Activated CD4-positive, CD25-positive, alpha-beta regulatory T cell (primary cell): ENCODE results near the gene PPFIBP1.
"Not testable (repeated sequence)": the region's sequence is repeated elsewhere in the genome, so short reads cannot be mapped to it uniquely, and the experiment has no call there.

ENCODE experiments used
- DNase-seq, 4 experiments: peaks; one replicate each; lab custom pipeline; 2025; lab: John Stamatoyannopoulos, UW

PPFIBP1 gene

GRCh38 chr12:27542628-27543027 is 18.6 kb downstream of the PPFIBP1 start:
- DNase-seq: no peak

- DNase-seq: not testable (repeated sequence)
Measured at GRCh38 chr12:27544858-27545257, 20.9 kb downstream of the PPFIBP1 start.

- no peak for DNase-seq
Measured at GRCh38 chr12:27545665-27546064, 21.7 kb downstream of the PPFIBP1 start.

GRCh38 chr12:27547592-27547991 is 23.6 kb downstream of the PPFIBP1 start:
- DNase-seq: no peak

GRCh38 chr12:27548301-27549199 is 24.5 kb downstream of the PPFIBP1 start:
- DNase-seq: no peak

- no peak for DNase-seq
Measured at GRCh38 chr12:27549236-27549800, 25.3 kb downstream of the PPFIBP1 start.

- no peak for DNase-seq
Measured at GRCh38 chr12:27549801-27550652, 26.0 kb downstream of the PPFIBP1 start.

- DNase-seq: no peak
Measured at GRCh38 chr12:27550653-27550975, 26.6 kb downstream of the PPFIBP1 start.

GRCh38 chr12:27551172-27551840 is 27.3 kb downstream of the PPFIBP1 start:
- DNase-seq: no peak

- no peak for DNase-seq
Measured at GRCh38 chr12:27552235-27552634, 28.2 kb downstream of the PPFIBP1 start.

GRCh38 chr12:27552886-27553560 is 29.0 kb downstream of the PPFIBP1 start:
- no peak for DNase-seq

- no peak for DNase-seq
Measured at GRCh38 chr12:27553941-27554340, 29.9 kb downstream of the PPFIBP1 start.

- no peak for DNase-seq
Measured at GRCh38 chr12:27554421-27555186, 30.6 kb downstream of the PPFIBP1 start.

- no peak for DNase-seq
Measured at GRCh38 chr12:27555361-27555760, 31.4 kb downstream of the PPFIBP1 start.

- no peak for DNase-seq
Measured at GRCh38 chr12:27555925-27556778, 32.1 kb downstream of the PPFIBP1 start.

GRCh38 chr12:27560126-27560525 is 36.1 kb downstream of the PPFIBP1 start:
- DNase-seq: no peak

GRCh38 chr12:27561535-27562350 is 37.7 kb downstream of the PPFIBP1 start:
- no peak for DNase-seq

GRCh38 chr12:27564612-27565213 is 40.7 kb downstream of the PPFIBP1 start:
- DNase-seq: no peak

- no peak for DNase-seq
Measured at GRCh38 chr12:27566159-27566558, 42.2 kb downstream of the PPFIBP1 start.
